Right renal cortex interstitium (tissue), 3 donors: ENCODE results near the gene SRD5A2. TPM values are rescaled to one million over a fixed set of nuclear protein-coding genes. Genes with fewer than 3 reads are reported as not detected.

ENCODE experiments used
- DNase-seq, 3 donors: peaks; one replicate each; pipeline ENCODE4 v3.0.0-alpha.2; 2013; ENCODE audit warnings: low read depth in 3 of 3, low spot score in 2 of 3
- polyA plus RNA-seq, 3 donors: library from polyadenylated mRNA; unstranded; fragments of 120-200 nt; gene quantifications; one replicate each; pipeline ENCODE4 v1.2.1, GENCODE V29; 2013; ENCODE audit not compliant: insufficient read length in 3 of 3

Gene SRD5A2
- polyA plus RNA-seq, 3 donors, result 0.04 to 0.08 (median 0.06) TPM

- no peak for DNase-seq
Measured at GRCh38 chr2:31474296-31474695, 106.4 kb downstream of the SRD5A2 start.

Other genes starting within 250 kb of the SRD5A2 start
- gene XDH, start 166.2 kb downstream of the SRD5A2 start, polyA plus RNA-seq, result under 1 TPM; 0.03 to 0.14 (median 0.06) TPM